B cell (primary cell): Measurements from ENCODE around the gene MMAB. TPM values are rescaled to one million over a fixed set of nuclear protein-coding genes. Genes with fewer than 3 reads are reported as not detected.

ENCODE experiments used
- ATAC-seq: fragments of 200-7000 bp; cut with Tn5 transposase; one replicate; pipeline ENCODE4 v1.10.0; 2021; ENCODE audit warnings: low read depth, mild to moderate bottlenecking, moderate number of reproducible peaks, moderate library complexity
- CTCF ChIA-PET: fragments of 350-600 bp; sonication (Branson Sonifier 250); formaldehyde crosslinking; loops from one replicate; lab custom pipeline; 2021; ENCODE audit warnings: antibody characterized with exemption, inconsistent platforms; lab: Charles Lee
- POLR2A ChIA-PET: fragments of 350-600 bp; sonication (Branson Sonifier 250); formaldehyde crosslinking; loops from one replicate; lab custom pipeline; 2021; ENCODE audit warnings: antibody characterized with exemption; lab: Charles Lee
- DNase-seq: peaks from one replicate; pipeline ENCODE4 v3.0.0; 2013
- H2AFZ ChIP-seq: 2 replicates; pipeline ENCODE4 v1.6.1; 2012; ENCODE audit warnings: mild to moderate bottlenecking, low read depth, low read length; ENCODE audit not compliant: insufficient read depth, poor library complexity, severe bottlenecking
- H3K27ac ChIP-seq, 2 donors: 1 replicate in 1 of 2; 2 replicates in 1 of 2; pipeline ENCODE4 v1.5.1; 2012 to 2013; ENCODE audit warnings: low read length in 2 of 2, mild to moderate bottlenecking in 2 of 2, moderate library complexity in 1 of 2
- H3K27me3 ChIP-seq, 4 experiments: fragments of 200-600 bp in 1 of 4; sonication (generic) in 1 of 4; replicated peaks in 1 of 4; 1 replicate in 2 of 4; 2 replicates in 2 of 4; pipeline versions ENCODE4 v1.6.1 to v1.7.0; 2013 to 2016; ENCODE audit warnings: low read length in 3 of 4, mild to moderate bottlenecking in 2 of 4, mixed read lengths in 1 of 4, moderate library complexity in 1 of 4; ENCODE audit not compliant: insufficient read depth in 4 of 4, control insufficient read depth in 3 of 4; ENCODE audit errors: control extremely low read depth in 1 of 4
- H3K36me3 ChIP-seq, 2 experiments: replicated peaks in 1 of 2; 1 replicate in 1 of 2; 2 replicates in 1 of 2; pipeline versions ENCODE4 v1.6.1 to v1.7.1; 2013; ENCODE audit warnings: low read length in 1 of 2; ENCODE audit not compliant: insufficient read depth in 2 of 2, control insufficient read depth in 1 of 2; ENCODE audit errors: control extremely low read depth in 1 of 2, extremely low read depth in 1 of 2
- H3K4me1 ChIP-seq, 2 donors: fragments of 200-600 bp in 1 of 2; sonication (generic) in 1 of 2; 1 replicate in 1 of 2; 2 replicates in 1 of 2; pipeline versions ENCODE4 v1.5.1 to v1.6.1; 2013 to 2017; ENCODE audit warnings: low read length in 2 of 2; ENCODE audit not compliant: control insufficient read depth in 2 of 2, insufficient read depth in 2 of 2
- H3K4me2 ChIP-seq: replicated peaks from 2 replicates; pipeline ENCODE3; 2012; ENCODE audit warnings: mild to moderate bottlenecking, low read depth, low read length; ENCODE audit not compliant: poor library complexity, severe bottlenecking
- H3K4me3 ChIP-seq, 5 experiments: fragments of 200-600 bp in 1 of 5; sonication (generic) in 1 of 5; 1 replicate in 3 of 5; 2 replicates in 2 of 5; pipeline versions ENCODE4 v1.5.1 to v1.7.0; 2011 to 2016; ENCODE audit warnings: low read length in 4 of 5, mild to moderate bottlenecking in 4 of 5, low read depth in 2 of 5, control low read depth in 1 of 5, moderate library complexity in 1 of 5; ENCODE audit not compliant: insufficient read depth in 1 of 5; ENCODE audit errors: control extremely low read depth in 1 of 5, extremely low read depth in 1 of 5
- H3K79me2 ChIP-seq: fragments of 200-600 bp; sonication (generic); one replicate; pipeline ENCODE4 v1.6.0; 2016; ENCODE audit warnings: low read length; ENCODE audit not compliant: control insufficient read depth, insufficient read depth
- H3K9ac ChIP-seq: fragments of 200-600 bp; sonication (generic); 2 replicates; pipeline ENCODE4 v1.6.1; 2017; ENCODE audit warnings: mild to moderate bottlenecking, low read length, moderate library complexity
- H3K9me3 ChIP-seq, 3 donors: one replicate each; pipeline versions ENCODE4 v1.6.1 to v1.7.1; 2013; ENCODE audit warnings: low read length in 2 of 3; ENCODE audit not compliant: control insufficient read depth in 2 of 3, insufficient read depth in 1 of 3; ENCODE audit errors: control extremely low read depth in 1 of 3
- H4K20me1 ChIP-seq: 2 replicates; pipeline ENCODE4 v1.6.0; 2012; ENCODE audit warnings: mild to moderate bottlenecking, low read length; ENCODE audit not compliant: insufficient read depth, control insufficient read depth, poor library complexity, severe bottlenecking
- H3K27ac Mint-ChIP-seq: one replicate; pipeline ENCODE4 v1.8.0; 2021; ENCODE audit warnings: mixed read lengths
- H3K27me3 Mint-ChIP-seq: one replicate; pipeline ENCODE4 v1.8.0; 2021; ENCODE audit warnings: mixed read lengths
- H3K4me1 Mint-ChIP-seq: one replicate; pipeline ENCODE4 v1.8.0; 2021; ENCODE audit warnings: mixed read lengths
- H3K4me3 Mint-ChIP-seq: one replicate; pipeline ENCODE4 v1.8.0; 2021; ENCODE audit warnings: mixed read lengths
- H3K9me3 Mint-ChIP-seq: one replicate; pipeline ENCODE4 v1.8.0; 2022; ENCODE audit warnings: mixed read lengths; ENCODE audit not compliant: insufficient read depth
- CTCF ChIP-seq: fragments of 200-600 bp; IDR thresholded peaks from one replicate; pipeline ENCODE4 v1.8.0; 2022; ENCODE audit warnings: antibody characterized with exemption, mild to moderate bottlenecking
- EZH2 ChIP-seq: IDR thresholded peaks from 2 replicates; pipeline ENCODE4 v1.6.1; 2012; ENCODE audit warnings: borderline replicate concordance, low read depth, mild to moderate bottlenecking, moderate library complexity, low read length; ENCODE audit not compliant: insufficient read depth, poor library complexity, severe bottlenecking
- WGBS: methylation state at CpG from one replicate; pipeline ENCODE4 v1.1.5; 2013; ENCODE audit warnings: missing lambda C conversion rate; ENCODE audit not compliant: insufficient coverage; 5-methylcytosine and 5-hydroxymethylcytosine counted together
- intact Hi-C: fragments of 100-400 bp; cut with micrococcal nuclease; formaldehyde crosslinking; loops from one replicate; pipeline ENCODE4 v1.10.0; 2022
- polyA plus RNA-seq: library from polyadenylated mRNA; depleted of rRNA; stranded (reverse); fragments of >200 nt; gene quantifications from 2 replicates; pipeline ENCODE4 v1.2.3, GENCODE V29; 2012
- total RNA-seq, 2 donors: library from RNA; stranded (reverse); fragments of 120-200 nt in 1 of 2; gene quantifications; 1 replicate in 1 of 2; 2 replicates in 1 of 2; pipeline versions ENCODE4 v1.2.3 to v1.2.4, GENCODE V29; 2013 to 2022

Gene MMAB
- total and polyA plus RNA-seq, 2 donors (not counting 1 experiment from before 2014, with no cell fraction given) = 15.0 to 20.5 TPM

DNA sequence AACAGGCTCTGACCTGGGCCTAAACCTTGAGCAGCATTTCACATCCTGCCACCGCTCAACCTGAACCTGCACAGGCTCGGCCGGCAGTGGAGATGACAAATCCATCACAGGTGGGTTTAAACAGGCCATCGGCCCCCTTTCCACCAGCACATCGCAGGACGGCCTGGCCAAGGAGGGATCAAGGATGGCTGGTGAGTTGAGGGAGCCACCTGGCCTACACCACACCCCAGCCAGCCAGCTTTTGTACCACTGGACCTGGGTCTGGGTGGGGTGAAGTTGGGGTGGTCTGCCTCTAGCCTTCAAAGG is 14.2 kb downstream of the MMAB start:
- Histone ChIP-seq H3K4me3 (no peak overlapping the region), H3K79me2 (no peaks in the 10 kb centered on the region), H3K4me1 (no peaks in the 10 kb centered on the region), H3K36me3 (peaks cover 0 to 11% of the 10 kb centered on the region in 2 experiments), H3K27ac (no peak overlapping the region), H3K4me2 (no peak overlapping the region), H3K9me3 (peaks cover 0 to 22% (median 0%) of the 10 kb centered on the region in 3 donors), H3K9ac (no peak overlapping the region), H2AFZ (no peak overlapping the region), H4K20me1 (no peaks in the 10 kb centered on the region), H3K27me3 (no peaks in the 10 kb centered on the region)
- 86% methylated on average over 3 of the region's 6 CpGs for WGBS
- no peak overlapping the region for H3K4me3 Mint-ChIP-seq
- CTCF ChIA-PET = no interaction called here
- no peaks in the 10 kb centered on the region for H3K27me3 Mint-ChIP-seq
- peaks cover 2% of the 10 kb centered on the region for H3K9me3 Mint-ChIP-seq
- H3K27ac Mint-ChIP-seq = no peak overlapping the region
- no peaks in the 10 kb centered on the region for H3K4me1 Mint-ChIP-seq
- no peak for TF ChIP-seq EZH2
- no peak for TF ChIP-seq CTCF
- ATAC-seq (no peak), DNase-seq (no peak)
- POLR2A ChIA-PET = no interaction called here
- intact Hi-C loops = no loop called here

DNA sequence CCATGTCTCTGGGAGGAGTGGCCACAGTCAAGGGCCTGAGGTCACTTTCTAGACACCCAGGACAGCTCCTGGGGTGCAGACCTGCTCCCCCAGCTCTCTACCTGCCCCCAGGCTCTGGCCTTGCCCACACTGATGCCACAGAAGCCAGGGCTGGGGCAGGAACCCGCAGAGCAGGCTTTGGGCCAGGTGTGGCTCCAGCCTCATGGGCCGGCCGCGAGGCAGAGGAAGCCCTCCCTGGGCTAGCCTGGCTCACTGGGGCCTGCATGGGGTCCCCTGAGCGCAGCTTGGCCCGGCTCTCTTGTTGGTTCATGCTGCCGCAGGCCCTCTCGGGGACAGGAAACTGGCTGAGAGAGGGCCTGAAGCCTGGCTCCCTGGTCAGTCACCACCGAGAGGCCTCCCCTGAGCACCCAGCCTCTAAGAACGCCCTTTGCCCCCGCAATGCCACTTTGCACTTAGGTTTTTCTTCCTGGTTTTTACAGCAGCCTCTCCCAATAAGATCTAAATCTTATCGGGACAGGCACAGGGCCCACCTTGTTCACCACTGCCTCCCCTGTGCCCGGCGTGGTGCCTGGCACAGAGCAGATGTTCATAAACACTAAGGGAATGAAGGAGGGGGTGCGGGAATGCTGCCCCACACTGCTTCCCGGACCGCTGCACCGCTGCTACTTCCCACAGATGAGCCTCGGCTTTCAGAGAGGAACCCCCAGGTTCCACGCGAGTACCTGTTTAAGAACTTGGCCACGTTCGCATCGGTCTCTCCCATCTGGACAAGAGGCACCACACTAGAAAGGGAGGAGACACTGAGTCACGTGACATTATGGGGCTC is 14.7 kb downstream of the MMAB start:
- Histone ChIP-seq H3K36me3 (peaks cover 0 to 11% of the 10 kb centered on the region in 2 experiments), H3K27ac (no peak overlapping the region), H3K9ac (no peak overlapping the region), H3K79me2 (no peaks in the 10 kb centered on the region), H3K9me3 (peaks cover 0 to 22% (median 0%) of the 10 kb centered on the region in 3 donors), H3K4me3 (no peak overlapping the region), H2AFZ (no peak overlapping the region), H3K4me2 (no peak overlapping the region), H3K27me3 (no peaks in the 10 kb centered on the region), H3K4me1 (no peaks in the 10 kb centered on the region), H4K20me1 (no peaks in the 10 kb centered on the region)
- POLR2A ChIA-PET = no interaction called here
- Mint-ChIP-seq H3K27me3 (no peaks in the 10 kb centered on the region), H3K4me1 (no peaks in the 10 kb centered on the region), H3K9me3 (peaks cover 2% of the 10 kb centered on the region), H3K27ac (no peak overlapping the region), H3K4me3 (no peak overlapping the region)
- no peak for DNase-seq
- WGBS = 95% methylated on average over 24 of the region's 25 CpGs
- intact Hi-C loops = no loop called here
- TF ChIP-seq EZH2 = no peak
- no peak for TF ChIP-seq CTCF
- CTCF ChIA-PET = no interaction called here
- no peak for ATAC-seq
